K562 treated with DMSO at 1 percent for 12 hours (cell line): ENCODE results near the gene PPP1R1B. TPM values are rescaled to one million over a fixed set of nuclear protein-coding genes. Genes with fewer than 3 reads are reported as not detected.

ENCODE experiments used
- total RNA-seq: library from RNA; unstranded; fragments of 300-600 nt; gene quantifications from 2 replicates; pipeline ENCODE4 v1.2.3, GENCODE V29; 2022; ENCODE audit not compliant: insufficient read depth

The PPP1R1B gene
- not detected in 2 replicates for total RNA-seq

DNA sequence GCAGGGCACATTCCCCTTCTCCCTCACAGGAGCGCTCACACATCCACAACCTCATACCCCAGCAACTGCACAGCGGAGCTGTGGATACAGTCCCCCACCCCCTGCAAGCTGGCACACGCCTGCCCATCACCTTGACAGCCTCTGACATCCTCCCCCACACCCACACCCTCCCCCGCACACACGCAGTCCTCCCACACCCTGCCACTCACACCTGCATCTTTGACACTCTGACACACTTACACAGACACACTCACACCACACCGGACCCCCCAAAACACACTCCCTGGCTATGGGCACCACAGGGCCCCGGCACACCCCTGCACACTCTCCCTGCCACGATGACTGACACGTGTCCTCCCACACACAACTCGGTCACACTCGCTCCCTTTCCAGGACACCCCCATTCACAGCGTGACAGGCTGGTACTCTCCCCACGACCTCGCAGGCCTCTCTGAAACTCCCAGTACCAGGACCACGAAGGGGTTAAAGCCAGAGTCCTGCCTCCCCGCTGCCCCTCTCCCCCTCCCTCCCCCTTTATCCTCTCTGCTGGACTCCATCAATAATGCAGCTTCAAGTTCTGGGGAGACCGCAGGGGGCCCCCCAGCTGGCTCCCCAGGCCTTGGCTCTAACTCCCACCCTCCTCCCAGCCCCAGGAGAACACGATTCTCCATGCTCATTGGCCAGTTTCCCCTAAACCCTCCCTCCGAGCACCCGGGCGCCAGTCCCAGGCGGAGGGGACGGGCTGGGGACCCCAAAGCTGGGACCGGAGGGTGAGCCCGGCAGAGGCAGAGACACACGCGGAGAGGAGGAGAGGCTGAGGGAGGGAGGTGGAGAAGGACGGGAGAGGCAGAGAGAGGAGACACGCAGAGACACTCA is at the start of gene PPP1R1B:
Gene PPP1R1B, plus strand, starts transcription at position 782 of the 876 bp plus-strand sequence. CDS start 441 bp downstream, outside the sequence.

DNA sequence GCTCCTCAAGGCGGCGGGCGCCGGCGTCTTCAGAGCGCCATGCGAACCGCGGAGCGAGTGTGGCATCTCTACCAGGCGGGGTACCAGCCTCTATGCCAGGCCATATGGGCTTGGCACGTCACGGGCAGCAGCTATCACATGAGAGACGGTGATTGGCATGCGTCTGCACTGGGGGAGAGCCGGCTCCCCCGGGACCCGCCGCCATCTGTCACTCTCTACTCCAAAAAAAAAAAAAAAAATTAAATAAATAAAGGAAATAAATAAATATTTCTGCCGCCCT is 19.0 kb upstream of the PPP1R1B start, which contains the start of gene NEUROD2:
Gene NEUROD2, minus strand, starts transcription at position 70 of the 280 bp plus-strand sequence. CDS start 1,321 bp downstream, outside the sequence.

DNA sequence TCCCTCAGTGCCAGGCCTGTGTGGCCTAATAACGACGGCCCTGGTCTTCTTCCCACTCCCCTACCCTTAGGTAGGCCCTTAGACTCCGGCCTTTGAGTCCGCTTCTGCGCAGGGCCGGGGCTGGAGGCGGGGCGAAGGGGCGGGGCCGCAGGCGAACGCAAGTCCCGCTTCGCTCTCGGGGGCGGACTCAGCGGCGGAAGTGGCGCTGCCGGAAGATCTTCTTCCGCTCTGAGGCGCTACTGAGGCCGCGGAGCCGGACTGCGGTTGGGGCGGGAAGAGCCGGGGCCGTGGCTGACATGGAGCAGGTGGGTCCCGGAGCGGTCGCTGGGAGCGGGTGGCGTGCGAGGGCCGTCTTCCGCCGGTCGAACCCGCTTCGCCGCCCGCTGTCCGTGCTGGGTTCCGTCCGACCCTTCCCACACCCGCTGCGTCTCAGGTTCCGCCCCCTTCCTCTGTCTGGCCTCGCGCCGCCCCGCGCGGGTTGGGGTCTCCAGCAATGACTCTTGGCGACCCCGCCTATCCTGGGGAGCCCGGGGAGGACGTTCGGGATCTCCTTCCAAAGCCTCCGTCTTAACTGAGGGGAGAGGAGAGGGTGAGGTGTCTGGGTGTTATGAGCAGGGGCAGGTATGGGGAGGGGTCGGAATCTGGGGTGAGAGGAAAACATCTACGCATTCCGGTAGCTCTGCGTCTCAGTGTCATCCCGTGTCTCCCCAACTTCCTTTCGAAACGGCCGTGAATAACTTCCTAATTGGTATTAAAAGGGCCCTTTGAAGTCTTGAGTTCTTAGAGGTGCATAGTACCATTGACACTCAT is 10.4 kb downstream of the PPP1R1B start, which contains the start of gene STARD3:
Gene STARD3, plus strand, starts transcription at position 218 of the 810 bp plus-strand sequence. CDS start 16,388 bp downstream, outside the sequence.

DNA sequence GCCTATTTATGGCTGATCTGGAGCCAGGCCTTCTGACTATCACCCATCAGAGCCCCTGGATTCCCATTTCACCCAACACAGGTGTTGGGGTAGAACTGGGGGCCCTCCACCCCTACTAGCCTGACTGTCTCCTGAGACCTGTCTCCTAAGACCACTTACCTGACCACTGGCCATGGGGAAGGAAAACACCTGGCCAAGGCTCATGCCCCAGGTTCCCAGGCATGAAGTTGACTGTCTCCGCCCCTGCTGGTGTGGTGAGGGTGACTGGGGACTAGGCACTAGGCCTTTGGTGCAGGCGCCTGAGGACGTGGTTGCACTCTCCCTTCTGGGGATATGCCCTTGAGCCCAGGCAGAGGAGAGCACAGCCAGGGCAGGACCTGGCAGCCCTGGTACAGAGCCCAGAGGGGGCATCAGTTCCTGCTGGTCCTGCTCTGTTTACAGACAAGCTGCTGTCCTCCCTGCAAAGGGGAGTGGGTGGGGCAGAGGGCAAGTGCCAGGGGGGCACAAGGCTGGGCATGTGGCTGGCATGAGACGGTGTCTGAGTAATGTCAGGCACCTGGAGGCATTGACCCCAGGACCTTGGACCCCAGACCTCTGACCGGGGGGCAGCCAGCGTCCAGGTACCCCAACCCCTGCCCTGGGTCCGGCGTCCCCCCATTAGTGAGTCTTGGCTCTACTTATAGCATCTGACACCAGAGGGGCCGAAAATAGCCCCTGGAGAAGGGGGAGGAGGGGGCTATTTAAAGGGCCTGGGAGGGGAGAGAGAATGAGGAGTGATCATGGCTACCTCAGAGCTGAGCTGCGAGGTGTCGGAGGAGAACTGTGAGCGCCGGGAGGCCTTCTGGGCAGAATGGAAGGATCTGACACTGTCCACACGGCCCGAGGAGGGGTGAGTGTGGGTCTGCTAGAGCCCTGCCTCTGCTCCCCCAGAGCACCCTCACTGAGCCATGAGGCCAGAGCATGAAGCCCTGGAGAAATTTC is 38.1 kb downstream of the PPP1R1B start, which contains the start of gene TCAP:
Gene TCAP, plus strand, starts transcription at position 769 of the 981 bp plus-strand sequence. Its CDS starts 11 bp downstream, at position 780.

DNA sequence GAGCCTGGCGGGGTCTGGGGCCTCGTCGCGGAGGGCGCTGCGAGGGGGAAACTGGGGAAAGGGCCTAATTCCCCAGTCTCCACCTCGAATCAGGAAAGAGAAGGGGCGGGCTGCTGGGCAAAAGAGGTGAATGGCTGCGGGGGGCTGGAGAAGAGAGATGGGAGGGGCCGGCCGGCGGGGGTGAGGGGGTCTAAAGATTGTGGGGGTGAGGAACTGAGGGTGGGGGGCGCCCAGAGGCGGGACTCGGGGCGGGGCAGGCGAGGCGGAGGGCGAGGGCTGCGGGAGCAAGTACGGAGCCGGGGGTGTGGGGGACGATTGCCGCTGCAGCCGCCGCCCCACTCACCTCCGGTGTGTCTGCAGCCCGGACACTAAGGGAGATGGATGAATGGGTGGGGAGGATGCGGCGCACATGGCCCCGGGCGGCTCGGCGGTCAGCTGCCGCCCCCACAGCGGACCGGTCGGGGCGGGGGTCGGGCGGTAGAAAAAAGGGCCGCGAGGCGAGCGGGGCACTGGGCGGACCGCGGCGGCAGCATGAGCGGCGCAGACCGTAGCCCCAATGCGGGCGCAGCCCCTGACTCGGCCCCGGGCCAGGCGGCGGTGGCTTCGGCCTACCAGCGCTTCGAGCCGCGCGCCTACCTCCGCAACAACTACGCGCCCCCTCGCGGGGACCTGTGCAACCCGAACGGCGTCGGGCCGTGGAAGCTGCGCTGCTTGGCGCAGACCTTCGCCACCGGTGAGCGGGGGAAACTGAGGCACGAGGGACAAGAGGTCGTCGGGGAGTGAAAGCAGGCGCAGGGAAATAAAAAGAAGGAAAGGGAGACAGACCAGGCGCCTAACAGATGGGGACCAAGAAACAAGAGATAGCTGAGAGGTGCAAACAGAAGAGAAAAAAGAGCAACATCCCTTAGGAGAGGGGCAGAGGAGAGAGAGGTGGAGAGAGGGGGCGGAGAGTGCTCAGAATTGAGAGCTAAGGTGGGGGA is 41.5 kb downstream of the PPP1R1B start, which contains the start of gene PNMT:
Gene PNMT, plus strand, starts transcription at position 509 of the 980 bp plus-strand sequence. Its CDS starts 23 bp downstream, at position 532.

Other genes starting within 250 kb of the PPP1R1B start
- gene FBXL20, start 225.3 kb upstream of the PPP1R1B start, total RNA-seq = 2.0 and 5.7 TPM in 2 replicates
- gene MED1, start 175.7 kb upstream of the PPP1R1B start, total RNA-seq = 4.9 and 25.9 TPM in 2 replicates
- gene CDK12, start 165.5 kb upstream of the PPP1R1B start, total RNA-seq = 7.0 and 34.1 TPM in 2 replicates
- not detected in 2 replicates for gene NEUROD2, start 19.0 kb upstream of the PPP1R1B start, total RNA-seq
- gene STARD3, start 10.2 kb downstream of the PPP1R1B start, total RNA-seq = 89.5 and 118 TPM in 2 replicates
- 3.7 and 4.9 TPM in 2 replicates for gene TCAP, start 38.4 kb downstream of the PPP1R1B start, total RNA-seq
- 4.2 and 5.4 TPM in 2 replicates for gene PNMT, start 41.5 kb downstream of the PPP1R1B start, total RNA-seq
- 7.0 and 15.8 TPM in 2 replicates for gene PGAP3, start 61.1 kb downstream of the PPP1R1B start, total RNA-seq
- 2.6 and 6.4 TPM in 2 replicates for gene ERBB2, start 73.1 kb downstream of the PPP1R1B start, total RNA-seq
- gene MIEN1, start 103.6 kb downstream of the PPP1R1B start, total RNA-seq = 97.0 and 128 TPM in 2 replicates
- 5.5 and 7.7 TPM in 2 replicates for gene GRB7, start 111.0 kb downstream of the PPP1R1B start, total RNA-seq
- gene IKZF3, start 237.4 kb downstream of the PPP1R1B start, total RNA-seq = 0.47 TPM in 1 of 2 replicates, not detected in the other
- gene ZPBP2, start 241.2 kb downstream of the PPP1R1B start, total RNA-seq = not detected in 2 replicates